H9 (cell line): ENCODE results near the gene NUP210. TPM values are rescaled to one million over a fixed set of nuclear protein-coding genes. Genes with fewer than 3 reads are reported as not detected.

Source experiments
- DNase-seq: peaks from one replicate; pipeline ENCODE4 v3.0.0-alpha.2; 2017
- H2AFZ ChIP-seq: one replicate; pipeline ENCODE4 v1.6.1; 2013; ENCODE audit warnings: mild to moderate bottlenecking, low read length, control low read depth, moderate library complexity
- H2AK5ac ChIP-seq: 2 replicates; pipeline ENCODE4 v1.6.1; 2013; ENCODE audit warnings: low read length, control low read depth, mixed read lengths; ENCODE audit not compliant: insufficient read length
- H2BK120ac ChIP-seq: one replicate; pipeline ENCODE4 v1.6.1; 2013; ENCODE audit warnings: low read depth, mild to moderate bottlenecking, low read length, control low read depth, inconsistent platforms; ENCODE audit not compliant: poor library complexity, severe bottlenecking
- H2BK12ac ChIP-seq: 2 replicates; pipeline ENCODE4 v1.6.1; 2013; ENCODE audit warnings: low read length, control low read depth, mixed read lengths, low read depth; ENCODE audit not compliant: insufficient read length
- H2BK15ac ChIP-seq: 2 replicates; pipeline ENCODE4 v1.6.1; 2013; ENCODE audit warnings: low read depth, low read length, control low read depth
- H2BK20ac ChIP-seq: one replicate; pipeline ENCODE4 v1.6.1; 2013; ENCODE audit warnings: low read depth, mild to moderate bottlenecking, low read length, control low read depth, inconsistent platforms; ENCODE audit not compliant: poor library complexity, severe bottlenecking
- H2BK5ac ChIP-seq: 2 replicates; pipeline ENCODE4 v1.6.1; 2013; ENCODE audit warnings: low read length, control low read depth, mixed read lengths; ENCODE audit not compliant: insufficient read length
- H3K14ac ChIP-seq: 2 replicates; pipeline ENCODE4 v1.6.1; 2013; ENCODE audit warnings: low read length, control low read depth; ENCODE audit not compliant: insufficient read depth
- H3K18ac ChIP-seq: 2 replicates; pipeline ENCODE4 v1.6.1; 2013; ENCODE audit warnings: low read depth, mild to moderate bottlenecking, mixed read lengths, low read length, control low read depth; ENCODE audit not compliant: insufficient read length
- H3K23ac ChIP-seq: 2 replicates; pipeline ENCODE4 v1.6.1; 2013; ENCODE audit warnings: low read length, control low read depth, mixed read lengths, low read depth; ENCODE audit not compliant: insufficient read length
- H3K23me2 ChIP-seq: 2 replicates; pipeline ENCODE4 v1.6.1; 2013; ENCODE audit warnings: low read depth, mild to moderate bottlenecking, mixed read lengths, low read length, control low read depth; ENCODE audit not compliant: insufficient read length, poor library complexity, severe bottlenecking
- H3K27ac ChIP-seq: 2 replicates; pipeline ENCODE4 v1.5.1; 2013; ENCODE audit warnings: low read length, control low read depth, mixed read lengths, low read depth; ENCODE audit not compliant: insufficient read length
- H3K27me3 ChIP-seq: 2 replicates; pipeline ENCODE4 v1.6.1; 2013; ENCODE audit warnings: low read length, control low read depth, inconsistent platforms; ENCODE audit not compliant: insufficient read depth
- H3K4ac ChIP-seq: 2 replicates; pipeline ENCODE4 v1.6.1; 2013; ENCODE audit warnings: low read depth, mild to moderate bottlenecking, control low read depth, inconsistent platforms, low read length, moderate library complexity
- H3K4me1 ChIP-seq: 2 replicates; pipeline ENCODE4 v1.6.1; 2013; ENCODE audit warnings: low read length, control low read depth, inconsistent platforms; ENCODE audit not compliant: insufficient read depth
- H3K4me2 ChIP-seq: 2 replicates; pipeline ENCODE4 v1.6.1; 2013; ENCODE audit warnings: low read length, control low read depth, mixed read lengths; ENCODE audit not compliant: insufficient read length, insufficient read depth
- H3K56ac ChIP-seq: 2 replicates; pipeline ENCODE4 v1.6.1; 2013; ENCODE audit warnings: low read depth, mild to moderate bottlenecking, mixed read lengths, low read length, control low read depth; ENCODE audit not compliant: insufficient read length
- H3K79me1 ChIP-seq: 2 replicates; pipeline ENCODE4 v1.6.1; 2013; ENCODE audit warnings: low read depth, mild to moderate bottlenecking, moderate library complexity, low read length, control low read depth, inconsistent platforms; ENCODE audit not compliant: insufficient read depth, poor library complexity, severe bottlenecking
- H3K79me2 ChIP-seq: 2 replicates; pipeline ENCODE4 v1.6.1; 2013; ENCODE audit warnings: low read length, control low read depth, inconsistent platforms; ENCODE audit not compliant: insufficient read depth
- H3K9ac ChIP-seq: 2 replicates; pipeline ENCODE4 v1.6.1; 2013; ENCODE audit warnings: low read length, control low read depth, mixed read lengths; ENCODE audit not compliant: insufficient read length; ENCODE audit errors: extremely low read depth
- H3K9me3 ChIP-seq: one replicate; pipeline ENCODE4 v1.6.1; 2013; ENCODE audit warnings: low read depth, low read length, inconsistent platforms; ENCODE audit not compliant: control insufficient read depth
- H3T11ph ChIP-seq: one replicate; pipeline ENCODE4 v1.6.1; 2013; ENCODE audit warnings: mild to moderate bottlenecking, low read length, control low read depth, inconsistent platforms
- H4K20me1 ChIP-seq: one replicate; pipeline ENCODE4 v1.6.1; 2013; ENCODE audit not compliant: control insufficient read depth, insufficient read length, insufficient read depth
- H4K5ac ChIP-seq: 2 replicates; pipeline ENCODE4 v1.6.1; 2013; ENCODE audit warnings: low read depth, mild to moderate bottlenecking, mixed read lengths, low read length, control low read depth; ENCODE audit not compliant: insufficient read length
- H4K8ac ChIP-seq: replicated peaks from 2 replicates; pipeline ENCODE4 v1.6.1; 2013; ENCODE audit warnings: low read length, control low read depth, mixed read lengths, low read depth; ENCODE audit not compliant: insufficient read length
- H4K91ac ChIP-seq: 2 replicates; pipeline ENCODE4 v1.6.1; 2013; ENCODE audit warnings: low read depth, mild to moderate bottlenecking, moderate library complexity, mixed read lengths, low read length, control low read depth; ENCODE audit not compliant: insufficient read length
- H3K27ac Mint-ChIP-seq, 3 experiments: 2 replicates in 2 of 3; 3 replicates in 1 of 3; pipeline ENCODE4 v1.8.0; 2020 to 2021; ENCODE audit warnings: mixed read lengths in 3 of 3, mild to moderate bottlenecking in 1 of 3, moderate library complexity in 1 of 3
- H3K27me3 Mint-ChIP-seq: 2 replicates; pipeline ENCODE4 v1.8.0; 2021; ENCODE audit warnings: low read depth, mild to moderate bottlenecking, moderate library complexity, mixed read lengths
- H3K36me3 Mint-ChIP-seq, 3 experiments: 2 replicates in 2 of 3; 3 replicates in 1 of 3; pipeline ENCODE4 v1.8.0; 2020 to 2021; ENCODE audit warnings: low read depth in 3 of 3, mixed read lengths in 3 of 3; ENCODE audit not compliant: insufficient read depth in 1 of 3
- H3K4me1 Mint-ChIP-seq, 2 experiments: 2 replicates each; pipeline ENCODE4 v1.8.0; 2020; ENCODE audit warnings: mixed read lengths in 2 of 2
- H3K4me3 Mint-ChIP-seq, 2 experiments: 2 replicates in 1 of 2; 3 replicates in 1 of 2; pipeline ENCODE4 v1.8.0; 2020 to 2021; ENCODE audit warnings: mild to moderate bottlenecking in 2 of 2, mixed read lengths in 2 of 2, moderate library complexity in 1 of 2
- H3K9me3 Mint-ChIP-seq, 2 experiments: 2 replicates in 1 of 2; 3 replicates in 1 of 2; pipeline ENCODE4 v1.8.0; 2020; ENCODE audit warnings: mild to moderate bottlenecking in 2 of 2, mixed read lengths in 2 of 2, moderate library complexity in 1 of 2
- WGBS: extraction: QIAGEN DNeasy Blood & Tissue Kit; methylation state at CpG from one replicate; pipeline ENCODE4 v1.1.7; 2013; ENCODE audit warnings: missing lambda C conversion rate, low lambda C conversion rate, mixed read lengths; ENCODE audit not compliant: insufficient read length; ENCODE audit errors: extremely low coverage; 5-methylcytosine and 5-hydroxymethylcytosine counted together
- total RNA-seq: library from RNA; stranded (reverse); gene quantifications from 2 replicates; pipeline ENCODE4 v1.2.1, GENCODE V29; 2021
- TF ChIP-seq, protein P1 (sequence below): fragments of 200-600 bp; sonication (generic); conservative IDR thresholded peaks from 3 replicates; pipeline ENCODE4 v1.8.0; 2021; ENCODE audit warnings: antibody characterized with exemption, mild to moderate bottlenecking

The NUP210 gene
- total RNA-seq, 1 experiment from 2014 or later: 48.8 TPM

DNA sequence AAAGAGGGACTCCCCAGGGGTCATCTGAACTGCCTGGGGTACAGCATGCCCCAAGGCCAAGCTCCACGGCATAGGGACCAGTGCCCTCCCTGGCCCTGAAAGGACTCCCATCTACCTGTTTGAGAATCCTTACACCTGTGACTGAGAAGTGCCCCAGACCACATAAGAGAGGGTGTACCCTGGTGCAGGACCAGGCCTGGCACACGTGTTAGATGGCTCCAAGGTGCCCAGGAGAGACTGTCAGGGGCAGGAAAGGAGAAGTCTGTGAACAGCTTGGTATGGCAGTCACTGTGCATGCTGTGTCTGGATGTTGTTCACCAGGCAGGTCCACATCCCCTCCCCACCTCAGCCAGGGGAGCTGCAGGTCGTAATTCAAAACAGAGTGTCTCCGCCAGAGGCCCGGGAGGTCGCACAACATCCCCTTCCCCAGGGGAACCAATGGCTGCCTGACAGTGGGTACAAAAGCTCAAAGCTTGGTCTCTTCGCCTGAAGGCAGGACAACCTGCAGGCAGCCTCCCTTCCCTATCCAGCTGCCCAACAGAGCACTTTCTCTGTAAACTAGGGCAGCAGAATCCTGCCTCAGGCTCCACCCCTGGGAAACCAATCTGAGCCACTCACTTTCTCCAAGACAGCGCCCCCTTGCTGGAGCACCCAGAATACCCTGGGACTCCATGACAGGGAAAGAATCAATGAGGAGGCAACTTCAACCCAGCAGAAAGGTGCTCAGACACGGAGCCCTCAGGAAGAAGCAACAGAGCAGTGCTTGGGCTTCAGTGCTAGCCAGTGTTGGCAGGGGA is 3.9 kb downstream of the NUP210 start:
- Histone ChIP-seq H3K27me3 (no peaks in the 10 kb centered on the region), H2AFZ (no peak overlapping the region), H2BK120ac (no peak overlapping the region), H3K79me1 (no peaks in the 10 kb centered on the region), H2BK12ac (no peak overlapping the region), H3K4me2 (no peak overlapping the region), H2AK5ac (no peak overlapping the region), H3K23me2 (peaks cover 10% of the 10 kb centered on the region), H3K18ac (no peak overlapping the region), H4K20me1 (peaks cover 5% of the 10 kb centered on the region), H3K23ac (no peak overlapping the region), H4K91ac (no peak overlapping the region), H3T11ph (no peak overlapping the region), H4K5ac (no peak overlapping the region), H3K56ac (no peak overlapping the region), H4K8ac (no peak overlapping the region), H3K14ac (no peak overlapping the region), H3K79me2 (no peaks in the 10 kb centered on the region; the same call in 1 of the 2 replicates), H3K9me3 (no peaks in the 10 kb centered on the region), H3K9ac (no peak overlapping the region), H3K27ac (no peak overlapping the region), H2BK5ac (no peak overlapping the region), H3K4ac (no peak overlapping the region), H2BK20ac (no peak overlapping the region), H3K4me1 (peaks cover 4% of the 10 kb centered on the region; the same call in 1 of the 2 replicates), H2BK15ac (no peak overlapping the region)
- TF ChIP-seq, protein P1, sequence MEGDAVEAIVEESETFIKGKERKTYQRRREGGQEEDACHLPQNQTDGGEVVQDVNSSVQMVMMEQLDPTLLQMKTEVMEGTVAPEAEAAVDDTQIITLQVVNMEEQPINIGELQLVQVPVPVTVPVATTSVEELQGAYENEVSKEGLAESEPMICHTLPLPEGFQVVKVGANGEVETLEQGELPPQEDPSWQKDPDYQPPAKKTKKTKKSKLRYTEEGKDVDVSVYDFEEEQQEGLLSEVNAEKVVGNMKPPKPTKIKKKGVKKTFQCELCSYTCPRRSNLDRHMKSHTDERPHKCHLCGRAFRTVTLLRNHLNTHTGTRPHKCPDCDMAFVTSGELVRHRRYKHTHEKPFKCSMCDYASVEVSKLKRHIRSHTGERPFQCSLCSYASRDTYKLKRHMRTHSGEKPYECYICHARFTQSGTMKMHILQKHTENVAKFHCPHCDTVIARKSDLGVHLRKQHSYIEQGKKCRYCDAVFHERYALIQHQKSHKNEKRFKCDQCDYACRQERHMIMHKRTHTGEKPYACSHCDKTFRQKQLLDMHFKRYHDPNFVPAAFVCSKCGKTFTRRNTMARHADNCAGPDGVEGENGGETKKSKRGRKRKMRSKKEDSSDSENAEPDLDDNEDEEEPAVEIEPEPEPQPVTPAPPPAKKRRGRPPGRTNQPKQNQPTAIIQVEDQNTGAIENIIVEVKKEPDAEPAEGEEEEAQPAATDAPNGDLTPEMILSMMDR: peak; percentile 69
- Mint-ChIP-seq H3K36me3 (peaks cover 0 to 2% (median 2%) of the 10 kb centered on the region in 3 experiments; a peak in 3 of 7 replicates), H3K27me3 (peaks cover 10% of the 10 kb centered on the region), H3K4me1 (peaks cover 21 to 30% of the 10 kb centered on the region in 2 experiments), H3K9me3 (no peaks in the 10 kb centered on the region; a peak in 1 of 5 replicates), H3K4me3 (no peak overlapping the region), H3K27ac (peak overlapping the region in 2 of 3 experiments; percentile 1 to 72; a peak in 2 of 7 replicates)
- WGBS: no CpG with 5 or more reads among the region's 9 CpGs
- peak; percentile 60 for DNase-seq
